ENCODE results near the gene APPL1. TPM values are rescaled to one million over a fixed set of nuclear protein-coding genes. Genes with fewer than 3 reads are reported as not detected.

Gene APPL1
- total and polyA plus RNA-seq, 2 of the 13 experiments (the other 11 are each of a cell fraction or from before 2014, with no cell fraction given): 14.3 to 29.0 TPM

DNA sequence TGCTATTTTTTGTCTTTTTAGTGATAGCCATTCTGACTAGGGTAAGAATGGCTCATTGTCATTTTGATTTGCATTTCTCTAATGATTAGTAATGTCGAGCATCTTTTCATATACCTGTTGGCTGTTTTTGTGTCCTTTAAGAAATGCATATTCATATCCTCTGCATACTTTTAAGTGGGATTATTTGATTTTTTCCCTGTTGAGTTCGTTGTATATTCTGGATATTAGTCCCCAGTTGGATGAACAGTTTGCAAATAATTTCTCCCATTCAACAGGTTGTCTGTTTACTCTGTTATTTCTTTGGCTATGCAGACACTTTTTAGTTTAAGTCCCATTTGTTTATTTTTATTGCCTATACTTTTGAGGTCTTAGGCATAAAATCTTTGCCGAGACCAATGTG, 34.4 kb downstream of the APPL1 start (continued):
- no peak for TF ChIP-seq POLR2AphosphoS5 (IDR thresholded peaks at IDR 0.05; ENCODE audit: low read depth, low read length)
- TF ChIP-seq ZKSCAN8 (CRISPR knock-in tag; IDR thresholded peaks at IDR 0.05; ENCODE audit: borderline replicate concordance): no peak
- TF ChIP-seq SP5 (CRISPR knock-in tag; IDR thresholded peaks at IDR 0.05; ENCODE audit: borderline replicate concordance, low read depth): no peak
- TF ChIP-seq, protein P1, sequence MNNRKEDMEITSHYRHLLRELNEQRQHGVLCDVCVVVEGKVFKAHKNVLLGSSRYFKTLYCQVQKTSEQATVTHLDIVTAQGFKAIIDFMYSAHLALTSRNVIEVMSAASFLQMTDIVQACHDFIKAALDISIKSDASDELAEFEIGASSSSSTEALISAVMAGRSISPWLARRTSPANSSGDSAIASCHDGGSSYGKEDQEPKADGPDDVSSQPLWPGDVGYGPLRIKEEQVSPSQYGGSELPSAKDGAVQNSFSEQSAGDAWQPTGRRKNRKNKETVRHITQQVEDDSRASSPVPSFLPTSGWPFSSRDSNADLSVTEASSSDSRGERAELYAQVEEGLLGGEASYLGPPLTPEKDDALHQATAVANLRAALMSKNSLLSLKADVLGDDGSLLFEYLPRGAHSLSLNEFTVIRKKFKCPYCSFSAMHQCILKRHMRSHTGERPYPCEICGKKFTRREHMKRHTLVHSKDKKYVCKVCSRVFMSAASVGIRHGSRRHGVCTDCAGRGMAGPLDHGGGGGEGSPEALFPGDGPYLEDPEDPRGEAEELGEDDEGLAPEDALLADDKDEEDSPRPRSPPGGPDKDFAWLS (CRISPR knock-in tag; IDR thresholded peaks at IDR 0.05; ENCODE audit: borderline replicate concordance): no peak
- TF ChIP-seq ZFP36L1 (CRISPR knock-in tag; IDR thresholded peaks at IDR 0.05): no peak
- TF ChIP-seq ZUFSP (CRISPR knock-in tag; IDR thresholded peaks at IDR 0.05; ENCODE audit: borderline replicate concordance): no peak
- TF ChIP-seq NFYC (CRISPR knock-in tag; IDR thresholded peaks at IDR 0.05): no peak
- TF ChIP-seq PHF5A (CRISPR knock-in tag; IDR thresholded peaks at IDR 0.05; ENCODE audit: low read depth, unreplicated experiment): no peak
- TF ChIP-seq DNMT3B (CRISPR knock-in tag; conservative IDR thresholded peaks at IDR 0.05): no peak
- no peak for TF ChIP-seq GZF1 (CRISPR knock-in tag; IDR thresholded peaks at IDR 0.05)

GRCh38 chr3:57268416-57268815, 40.9 kb downstream of the APPL1 start:
- H3K4me1 ChIP-seq (ENCODE audit: insufficient read depth, low read length): no peaks in the 10 kb centered on the region
- in situ Hi-C loops (cut with HindIII; ENCODE audit: extremely low pct_ligation_motif_present, low pct_unique_long_range_greater_than_20kb) (no loop called here), intact Hi-C loops (cut with micrococcal nuclease; ENCODE audit: unreplicated experiment) (no loop called here)
- ATAC-seq: no peak
- H3K9me3 ChIP-seq (ENCODE audit: low read length): no peaks in the 10 kb centered on the region
- H4K20me1 ChIP-seq (ENCODE audit: insufficient read depth, low read length): no peaks in the 10 kb centered on the region
- H3K79me2 ChIP-seq (ENCODE audit: insufficient read depth, low read length): no peaks in the 10 kb centered on the region
- H3K4me3 ChIP-seq (replicated peaks in 1 of 3; ENCODE audit: insufficient read depth in 1 of 3, low read depth in 2 of 3, low read length in 3 of 3): no peak overlapping the region
- ChIA-PET CTCF (ENCODE audit: low intra/inter-chr PET ratio, low total read pairs) (no interaction called here), POLR2A (no interaction called here)
- no peaks in the 10 kb centered on the region for H3K27me3 ChIP-seq (ENCODE audit: control insufficient read depth in 1 of 2, insufficient read depth in 2 of 2, low read length in 2 of 2)
- peaks cover 0 to 37% of the 10 kb centered on the region in 2 experiments; a peak in 3 of 5 replicates for H3K36me3 ChIP-seq (replicated peaks in 1 of 2; ENCODE audit: control insufficient read depth in 1 of 2, insufficient read depth in 2 of 2, low read length in 2 of 2)
- 100% methylated on average over 1 of the region's 1 CpG for WGBS (ENCODE audit: low lambda C conversion rate)
- no peak overlapping the region for H3K4me2 ChIP-seq (ENCODE audit: low read depth, low read length)
- no peak for FAIRE-seq
- H3K9ac ChIP-seq (ENCODE audit: insufficient read depth, low read depth, low read length): no peak overlapping the region
- H2AFZ ChIP-seq (ENCODE audit: low read length): no peak overlapping the region
- DNase-seq (ENCODE audit: low spot score): no peak
- no peak overlapping the region for H3K27ac ChIP-seq (ENCODE audit: extremely low read length, insufficient read depth, low read length)
- BruUV-seq (replicated peaks): no TSS peak
- TF ChIP-seq NR3C1 (CRISPR knock-in tag; IDR thresholded peaks at IDR 0.05) (no peak), NAIF1 (CRISPR knock-in tag; IDR thresholded peaks at IDR 0.05; ENCODE audit: borderline replicate concordance) (no peak), ZFP62 (CRISPR knock-in tag; IDR thresholded peaks at IDR 0.05) (no peak), ARNT (IDR thresholded peaks at IDR 0.05) (no peak), ZC3H4 (CRISPR knock-in tag; IDR thresholded peaks at IDR 0.05; ENCODE audit: borderline replicate concordance) (no peak), ZNF710 (CRISPR knock-in tag; IDR thresholded peaks at IDR 0.05; ENCODE audit: borderline replicate concordance) (no peak)
- TF ChIP-seq, protein P2, sequence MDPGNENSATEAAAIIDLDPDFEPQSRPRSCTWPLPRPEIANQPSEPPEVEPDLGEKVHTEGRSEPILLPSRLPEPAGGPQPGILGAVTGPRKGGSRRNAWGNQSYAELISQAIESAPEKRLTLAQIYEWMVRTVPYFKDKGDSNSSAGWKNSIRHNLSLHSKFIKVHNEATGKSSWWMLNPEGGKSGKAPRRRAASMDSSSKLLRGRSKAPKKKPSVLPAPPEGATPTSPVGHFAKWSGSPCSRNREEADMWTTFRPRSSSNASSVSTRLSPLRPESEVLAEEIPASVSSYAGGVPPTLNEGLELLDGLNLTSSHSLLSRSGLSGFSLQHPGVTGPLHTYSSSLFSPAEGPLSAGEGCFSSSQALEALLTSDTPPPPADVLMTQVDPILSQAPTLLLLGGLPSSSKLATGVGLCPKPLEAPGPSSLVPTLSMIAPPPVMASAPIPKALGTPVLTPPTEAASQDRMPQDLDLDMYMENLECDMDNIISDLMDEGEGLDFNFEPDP (CRISPR knock-in tag; conservative IDR thresholded peaks at IDR 0.05): no peak

All from HepG2 (cell line).